Measurements from ENCODE around the gene BANP. TPM values are rescaled to one million over a fixed set of nuclear protein-coding genes. Genes with fewer than 3 reads are reported as not detected.
"Not testable (repeated sequence)": the region's sequence is repeated elsewhere in the genome, so short reads cannot be mapped to it uniquely, and the experiment has no call there.

The BANP gene
- total and polyA plus RNA-seq, 2 donors: 27.0 to 29.7 TPM

GRCh38 chr16:87990254-87990653 lies 39.0 kb downstream of the BANP start:
- H3K9me3 ChIP-seq (ENCODE audit: control insufficient read depth in 2 of 2, insufficient read depth in 1 of 2, low read length in 1 of 2); H3K27ac ChIP-seq (ENCODE audit: low read depth in 1 of 2, low read length in 1 of 2); H3K4me1 ChIP-seq (ENCODE audit: control insufficient read depth in 2 of 2, insufficient read depth in 2 of 2, low read length in 2 of 2); H3K27me3 ChIP-seq (ENCODE audit: control insufficient read depth in 2 of 2, insufficient read depth in 1 of 2, low read length in 1 of 2); H3K4me3 ChIP-seq (ENCODE audit: low read length in 2 of 2); DNase-seq (ENCODE audit: low read depth in 6 of 9, low spot score in 9 of 9): not testable (repeated sequence)
- 94% methylated on average over 4 of the region's 4 CpGs for WGBS
- H3K36me3 ChIP-seq (ENCODE audit: control insufficient read depth in 2 of 2, insufficient read depth in 2 of 2, low read length in 1 of 2): peaks cover 2 to 29% of the 10 kb centered on the region in 2 donors

- DNase-seq (ENCODE audit: low read depth in 6 of 9, low spot score in 9 of 9); H3K27ac ChIP-seq (ENCODE audit: low read depth in 1 of 2, low read length in 1 of 2); H3K9me3 ChIP-seq (ENCODE audit: control insufficient read depth in 2 of 2, insufficient read depth in 1 of 2, low read length in 1 of 2); H3K4me1 ChIP-seq (ENCODE audit: control insufficient read depth in 2 of 2, insufficient read depth in 2 of 2, low read length in 2 of 2); H3K27me3 ChIP-seq (ENCODE audit: control insufficient read depth in 2 of 2, insufficient read depth in 1 of 2, low read length in 1 of 2); H3K4me3 ChIP-seq (ENCODE audit: low read length in 2 of 2): not testable (repeated sequence)
- peaks cover 2 to 22% of the 10 kb centered on the region in 2 donors for H3K36me3 ChIP-seq (ENCODE audit: control insufficient read depth in 2 of 2, insufficient read depth in 2 of 2, low read length in 1 of 2)
- WGBS: 98% methylated on average over 7 of the region's 7 CpGs
Measured at GRCh38 chr16:87992142-87992541, 40.9 kb downstream of the BANP start.

- H3K9me3 ChIP-seq (ENCODE audit: control insufficient read depth in 2 of 2, insufficient read depth in 1 of 2, low read length in 1 of 2): no peaks in the 10 kb centered on the region
- DNase-seq (ENCODE audit: low read depth in 6 of 9, low spot score in 9 of 9): no peak
- no peaks in the 10 kb centered on the region for H3K27me3 ChIP-seq (ENCODE audit: control insufficient read depth in 2 of 2, insufficient read depth in 1 of 2, low read length in 1 of 2)
- H3K36me3 ChIP-seq (ENCODE audit: control insufficient read depth in 2 of 2, insufficient read depth in 2 of 2, low read length in 1 of 2): peaks cover 5 to 24% of the 10 kb centered on the region in 2 donors
- 99% methylated on average over 17 of the region's 17 CpGs for whole genome bisulfite sequencing
- H3K27ac ChIP-seq (ENCODE audit: low read depth in 1 of 2, low read length in 1 of 2): no peak overlapping the region
- no peak overlapping the region for H3K4me3 ChIP-seq (ENCODE audit: low read length in 2 of 2)
- no peaks in the 10 kb centered on the region for H3K4me1 ChIP-seq (ENCODE audit: control insufficient read depth in 2 of 2, insufficient read depth in 2 of 2, low read length in 2 of 2)
Measured at GRCh38 chr16:87993901-87994300, 42.7 kb downstream of the BANP start.

DNA sequence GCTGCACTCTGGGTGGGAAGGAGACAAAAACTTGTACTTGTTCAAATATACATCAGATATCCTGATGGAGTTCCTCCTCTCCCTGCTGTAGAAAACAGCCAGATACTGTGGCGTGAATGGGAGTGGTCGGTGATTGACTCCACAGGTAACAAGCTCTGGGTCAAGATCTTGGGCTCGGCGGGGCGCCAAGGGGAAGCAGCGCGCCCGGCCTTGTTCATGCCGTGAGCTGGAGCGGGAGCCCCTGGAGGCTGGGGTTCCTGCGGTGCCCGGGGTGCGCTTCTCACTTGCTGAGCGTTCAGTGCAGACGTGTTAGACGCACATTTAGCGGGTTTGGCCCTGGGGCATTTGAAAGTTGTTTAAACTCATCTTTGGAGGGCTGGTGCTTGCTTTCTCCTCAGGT lies 44.4 kb downstream of the BANP start:
- Histone ChIP-seq H3K27ac (ENCODE audit: low read depth in 1 of 2, low read length in 1 of 2) (no peak overlapping the region), H3K4me1 (ENCODE audit: control insufficient read depth in 2 of 2, insufficient read depth in 2 of 2, low read length in 2 of 2) (no peaks in the 10 kb centered on the region), H3K27me3 (ENCODE audit: control insufficient read depth in 2 of 2, insufficient read depth in 1 of 2, low read length in 1 of 2) (no peaks in the 10 kb centered on the region), H3K36me3 (ENCODE audit: control insufficient read depth in 2 of 2, insufficient read depth in 2 of 2, low read length in 1 of 2) (peaks cover 5 to 21% of the 10 kb centered on the region in 2 donors), H3K9me3 (ENCODE audit: control insufficient read depth in 2 of 2, insufficient read depth in 1 of 2, low read length in 1 of 2) (no peaks in the 10 kb centered on the region), H3K4me3 (ENCODE audit: low read length in 2 of 2) (no peak overlapping the region)
- DNase-seq (ENCODE audit: low read depth in 6 of 9, low spot score in 9 of 9): no peak
- 94% methylated on average over 17 of the region's 17 CpGs for WGBS

GRCh38 chr16:87996962-87997880 lies 46.0 kb downstream of the BANP start:
- Histone ChIP-seq H3K27ac (ENCODE audit: low read depth in 1 of 2, low read length in 1 of 2) (no peak overlapping the region), H3K9me3 (ENCODE audit: control insufficient read depth in 2 of 2, insufficient read depth in 1 of 2, low read length in 1 of 2) (no peaks in the 10 kb centered on the region), H3K36me3 (ENCODE audit: control insufficient read depth in 2 of 2, insufficient read depth in 2 of 2, low read length in 1 of 2) (peaks cover 8 to 23% of the 10 kb centered on the region in 2 donors), H3K4me3 (ENCODE audit: low read length in 2 of 2) (no peak overlapping the region), H3K4me1 (ENCODE audit: control insufficient read depth in 2 of 2, insufficient read depth in 2 of 2, low read length in 2 of 2) (no peaks in the 10 kb centered on the region), H3K27me3 (ENCODE audit: control insufficient read depth in 2 of 2, insufficient read depth in 1 of 2, low read length in 1 of 2) (no peaks in the 10 kb centered on the region)
- no peak for DNase-seq (ENCODE audit: low read depth in 6 of 9, low spot score in 9 of 9)
- 96% methylated on average over 8 of the region's 8 CpGs for WGBS

DNA sequence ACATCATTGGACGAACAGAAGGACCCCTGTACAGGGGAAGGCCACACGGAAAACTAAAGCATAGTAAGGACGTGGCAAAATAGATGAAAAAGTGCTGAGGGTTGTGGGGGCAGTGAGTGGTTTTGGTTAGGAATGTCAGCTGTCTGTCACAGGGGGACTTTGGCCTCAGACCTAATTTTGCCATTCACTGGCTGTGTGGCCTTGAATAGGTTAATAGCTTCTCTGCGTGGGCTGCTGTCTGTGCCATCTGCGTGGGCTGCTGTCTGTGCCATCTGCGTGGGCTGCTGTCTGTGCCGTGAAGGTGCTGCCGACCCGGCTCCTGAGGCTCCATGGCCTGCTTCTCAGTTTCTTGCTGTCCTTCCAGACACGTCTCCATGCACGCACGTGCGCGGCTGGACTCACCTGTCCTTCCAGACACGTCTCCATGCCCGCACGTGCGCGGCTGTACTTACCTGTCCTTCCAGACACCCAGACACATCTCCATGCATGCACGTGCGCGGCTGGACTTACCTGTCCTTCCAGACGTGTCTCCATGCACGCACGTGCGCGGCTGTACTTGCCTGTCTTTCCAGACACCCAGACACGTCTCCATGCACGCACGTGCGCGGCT lies 47.1 kb downstream of the BANP start:
- H3K4me3 ChIP-seq (ENCODE audit: low read length in 2 of 2); H3K4me1 ChIP-seq (ENCODE audit: control insufficient read depth in 2 of 2, insufficient read depth in 2 of 2, low read length in 2 of 2); DNase-seq (ENCODE audit: low read depth in 6 of 9, low spot score in 9 of 9); H3K27ac ChIP-seq (ENCODE audit: low read depth in 1 of 2, low read length in 1 of 2); H3K9me3 ChIP-seq (ENCODE audit: control insufficient read depth in 2 of 2, insufficient read depth in 1 of 2, low read length in 1 of 2); H3K27me3 ChIP-seq (ENCODE audit: control insufficient read depth in 2 of 2, insufficient read depth in 1 of 2, low read length in 1 of 2): not testable (repeated sequence)
- H3K36me3 ChIP-seq (ENCODE audit: control insufficient read depth in 2 of 2, insufficient read depth in 2 of 2, low read length in 1 of 2): peaks cover 8 to 29% of the 10 kb centered on the region in 2 donors
- 98% methylated on average over 32 of the region's 32 CpGs for WGBS

DNA sequence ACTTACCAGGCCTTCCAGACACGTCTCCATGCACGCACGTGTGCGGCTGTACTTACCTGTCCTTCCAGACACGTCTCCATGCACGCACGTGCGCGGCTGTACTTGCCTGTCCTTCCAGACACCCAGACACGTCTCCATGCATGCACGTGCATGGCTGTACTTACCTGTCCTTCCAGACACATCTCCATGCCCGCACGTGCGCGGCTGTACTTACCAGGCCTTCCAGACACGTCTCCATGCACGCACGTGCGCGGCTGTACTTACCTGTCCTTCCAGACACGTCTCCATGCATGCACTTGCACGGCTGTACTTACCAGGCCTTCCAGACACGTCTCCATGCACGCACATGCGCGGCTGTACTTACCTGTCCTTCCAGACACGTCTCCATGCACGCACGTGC lies 47.8 kb downstream of the BANP start:
- H3K27ac ChIP-seq (ENCODE audit: low read depth in 1 of 2, low read length in 1 of 2); DNase-seq (ENCODE audit: low read depth in 6 of 9, low spot score in 9 of 9); H3K27me3 ChIP-seq (ENCODE audit: control insufficient read depth in 2 of 2, insufficient read depth in 1 of 2, low read length in 1 of 2); H3K9me3 ChIP-seq (ENCODE audit: control insufficient read depth in 2 of 2, insufficient read depth in 1 of 2, low read length in 1 of 2); H3K4me1 ChIP-seq (ENCODE audit: control insufficient read depth in 2 of 2, insufficient read depth in 2 of 2, low read length in 2 of 2); H3K4me3 ChIP-seq (ENCODE audit: low read length in 2 of 2): not testable (repeated sequence)
- 95% methylated on average over 29 of the region's 29 CpGs for WGBS
- peaks cover 7 to 31% of the 10 kb centered on the region in 2 donors for H3K36me3 ChIP-seq (ENCODE audit: control insufficient read depth in 2 of 2, insufficient read depth in 2 of 2, low read length in 1 of 2)

GRCh38 chr16:88002211-88002610 lies 51.0 kb downstream of the BANP start:
- H3K9me3 ChIP-seq (ENCODE audit: control insufficient read depth in 2 of 2, insufficient read depth in 1 of 2, low read length in 1 of 2): no peaks in the 10 kb centered on the region
- H3K4me3 ChIP-seq (ENCODE audit: low read length in 2 of 2): no peak overlapping the region
- peaks cover 20 to 52% of the 10 kb centered on the region in 2 donors for H3K36me3 ChIP-seq (ENCODE audit: control insufficient read depth in 2 of 2, insufficient read depth in 2 of 2, low read length in 1 of 2)
- no peak overlapping the region for H3K27ac ChIP-seq (ENCODE audit: low read depth in 1 of 2, low read length in 1 of 2)
- H3K27me3 ChIP-seq (ENCODE audit: control insufficient read depth in 2 of 2, insufficient read depth in 1 of 2, low read length in 1 of 2): no peaks in the 10 kb centered on the region
- DNase-seq (ENCODE audit: low read depth in 6 of 9, low spot score in 9 of 9): no peak
- no peaks in the 10 kb centered on the region for H3K4me1 ChIP-seq (ENCODE audit: control insufficient read depth in 2 of 2, insufficient read depth in 2 of 2, low read length in 2 of 2)
- WGBS: 99% methylated on average over 6 of the region's 6 CpGs

- Histone ChIP-seq H3K27me3 (ENCODE audit: control insufficient read depth in 2 of 2, insufficient read depth in 1 of 2, low read length in 1 of 2) (no peaks in the 10 kb centered on the region), H3K4me3 (ENCODE audit: low read length in 2 of 2) (no peak overlapping the region), H3K27ac (ENCODE audit: low read depth in 1 of 2, low read length in 1 of 2) (no peak overlapping the region), H3K4me1 (ENCODE audit: control insufficient read depth in 2 of 2, insufficient read depth in 2 of 2, low read length in 2 of 2) (no peaks in the 10 kb centered on the region), H3K9me3 (ENCODE audit: control insufficient read depth in 2 of 2, insufficient read depth in 1 of 2, low read length in 1 of 2) (no peaks in the 10 kb centered on the region), H3K36me3 (ENCODE audit: control insufficient read depth in 2 of 2, insufficient read depth in 2 of 2, low read length in 1 of 2) (peaks cover 24 to 54% of the 10 kb centered on the region in 2 donors)
- no peak for DNase-seq (ENCODE audit: low read depth in 6 of 9, low spot score in 9 of 9)
- 98% methylated on average over 4 of the region's 4 CpGs for WGBS
Measured at GRCh38 chr16:88002749-88003148, 51.5 kb downstream of the BANP start.
